ENCODE measurements around the gene SRP54. TPM values are rescaled to one million over a fixed set of nuclear protein-coding genes. Genes with fewer than 3 reads are reported as not detected.

Gene SRP54
- total and polyA plus RNA-seq, 2 donors (not counting 1 experiment from before 2014, with no cell fraction given), result 71.5 to 93.9 TPM

- no peaks in the 10 kb centered on the region for H3K27me3 ChIP-seq (ENCODE audit: control insufficient read depth, insufficient read depth, low read length)
- H3K4me1 ChIP-seq (ENCODE audit: control insufficient read depth, extremely low read depth, insufficient read depth, low read length), result peaks cover 2% of the 10 kb centered on the region
- no peak overlapping the region for H3K27ac ChIP-seq (ENCODE audit: insufficient read depth, low read length)
- H3K4me3 ChIP-seq (replicated peaks in 1 of 4; ENCODE audit: control extremely low read depth in 1 of 4, insufficient read depth in 1 of 4, low read depth in 3 of 4, low read length in 4 of 4), result no peak overlapping the region
- H3K9ac ChIP-seq (ENCODE audit: insufficient read depth, low read length), result no peak overlapping the region
- H2AFZ ChIP-seq (ENCODE audit: low read length), result no peak overlapping the region
- no peaks in the 10 kb centered on the region for H3K36me3 ChIP-seq (ENCODE audit: control insufficient read depth, insufficient read depth, low read length)
- TF ChIP-seq EZH2 (IDR thresholded peaks at IDR 0.05; ENCODE audit: low read length, missing control alignments) (no peak), CTCF (conservative IDR thresholded peaks at IDR 0.05 in 1 of 2, IDR thresholded peaks at IDR 0.05 in 1 of 2; ENCODE audit: low read depth in 1 of 2, low read length in 2 of 2) (no peak)
- DNase-seq (ENCODE audit: low read depth in 2 of 2), result no peak
- H4K20me1 ChIP-seq (ENCODE audit: control insufficient read depth, extremely low read depth, insufficient read depth, low read length), result no peaks in the 10 kb centered on the region
- H3K79me2 ChIP-seq (ENCODE audit: control insufficient read depth, insufficient read depth, low read length), result peaks cover 13% of the 10 kb centered on the region
- no peaks in the 10 kb centered on the region for H3K9me3 ChIP-seq (ENCODE audit: control insufficient read depth, insufficient read depth, low read depth, low read length)
- no peak overlapping the region for H3K4me2 ChIP-seq (ENCODE audit: extremely low read depth, insufficient read depth, low read length)
Measured at GRCh38 chr14:35043046-35043445, 60.3 kb downstream of the SRP54 start.

DNA sequence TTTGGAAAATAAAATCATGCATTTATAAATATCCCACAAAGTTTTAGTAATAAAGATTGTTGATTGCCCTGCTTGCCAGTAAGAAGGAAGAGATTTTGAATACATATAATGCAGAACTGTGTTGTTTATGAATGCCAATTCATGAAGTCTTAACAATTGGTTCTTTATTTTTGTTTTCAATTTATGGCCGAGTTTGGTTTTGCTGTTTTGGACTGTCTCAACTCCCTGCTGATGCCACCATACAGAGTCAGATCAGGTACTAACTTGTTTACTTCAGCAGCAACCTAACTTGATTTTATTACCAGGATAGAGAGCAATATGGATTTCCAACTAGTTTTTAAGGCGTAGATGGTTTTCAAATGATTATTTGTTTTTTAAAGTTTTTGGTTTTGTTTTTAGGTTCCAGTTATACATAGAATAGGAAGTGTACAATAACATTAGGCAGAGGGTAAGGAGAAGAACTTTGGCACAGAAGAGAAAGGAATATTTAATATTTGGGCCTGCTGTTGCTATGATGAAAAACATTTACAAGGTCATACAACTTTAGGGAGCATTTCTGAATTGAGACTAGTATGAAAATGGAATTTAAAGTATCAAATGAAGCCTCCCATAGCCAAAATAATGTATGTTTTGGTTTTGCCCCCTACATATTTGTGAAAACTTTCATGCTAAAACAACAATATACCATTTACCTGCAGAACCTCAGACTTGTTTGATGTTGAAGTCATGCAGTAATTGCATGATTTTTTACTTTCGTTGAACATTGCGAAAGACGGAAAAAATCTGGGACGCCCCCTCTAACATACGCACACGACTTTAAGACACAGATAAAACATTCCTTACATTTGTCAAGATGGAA, 62.4 kb downstream of the SRP54 start:
- Histone ChIP-seq H3K4me2 (ENCODE audit: extremely low read depth, insufficient read depth, low read length) (peak overlapping the region; percentile 55), H3K9me3 (ENCODE audit: control insufficient read depth, insufficient read depth, low read depth, low read length) (no peaks in the 10 kb centered on the region), H3K9ac (ENCODE audit: insufficient read depth, low read length) (peak overlapping the region; percentile 96), H3K27ac (ENCODE audit: insufficient read depth, low read length) (peak overlapping the region; percentile 82), H4K20me1 (ENCODE audit: control insufficient read depth, extremely low read depth, insufficient read depth, low read length) (no peaks in the 10 kb centered on the region), H2AFZ (ENCODE audit: low read length) (peak overlapping the region; percentile 19), H3K4me1 (ENCODE audit: control insufficient read depth, extremely low read depth, insufficient read depth, low read length) (peaks cover 2% of the 10 kb centered on the region), H3K79me2 (ENCODE audit: control insufficient read depth, insufficient read depth, low read length) (peaks cover 18% of the 10 kb centered on the region), H3K36me3 (ENCODE audit: control insufficient read depth, insufficient read depth, low read length) (peaks cover 2% of the 10 kb centered on the region), H3K4me3 (replicated peaks in 1 of 4; ENCODE audit: control extremely low read depth in 1 of 4, insufficient read depth in 1 of 4, low read depth in 3 of 4, low read length in 4 of 4) (peak overlapping the region; percentile 59 to 98 (median 88)), H3K27me3 (ENCODE audit: control insufficient read depth, insufficient read depth, low read length) (no peaks in the 10 kb centered on the region)
- peak in 1 of 2 donors; percentile 64 for DNase-seq (ENCODE audit: low read depth in 2 of 2)
- no peak for TF ChIP-seq EZH2 (IDR thresholded peaks at IDR 0.05; ENCODE audit: low read length, missing control alignments)
- no peak for TF ChIP-seq CTCF (conservative IDR thresholded peaks at IDR 0.05 in 1 of 2, IDR thresholded peaks at IDR 0.05 in 1 of 2; ENCODE audit: low read depth in 1 of 2, low read length in 2 of 2)

DNA sequence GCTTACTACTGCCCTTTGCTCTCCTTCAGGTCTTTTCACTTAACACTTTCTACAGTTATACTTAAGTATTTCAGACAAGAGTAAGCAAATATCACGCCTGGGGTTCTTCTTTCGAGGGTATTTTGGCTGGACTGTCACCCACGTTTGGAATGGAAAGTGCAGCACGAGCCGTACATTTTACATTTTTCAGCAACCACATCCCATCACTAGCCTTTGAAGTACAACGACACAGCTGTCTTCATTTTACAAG, 62.9 kb downstream of the SRP54 start:
- H3K4me2 ChIP-seq (ENCODE audit: extremely low read depth, insufficient read depth, low read length), result peak overlapping the region; percentile 55
- H3K36me3 ChIP-seq (ENCODE audit: control insufficient read depth, insufficient read depth, low read length), result peaks cover 2% of the 10 kb centered on the region
- H2AFZ ChIP-seq (ENCODE audit: low read length), result peak overlapping the region; percentile 19
- H4K20me1 ChIP-seq (ENCODE audit: control insufficient read depth, extremely low read depth, insufficient read depth, low read length), result no peaks in the 10 kb centered on the region
- peak overlapping the region; percentile 96 for H3K9ac ChIP-seq (ENCODE audit: insufficient read depth, low read length)
- peaks cover 2% of the 10 kb centered on the region for H3K4me1 ChIP-seq (ENCODE audit: control insufficient read depth, extremely low read depth, insufficient read depth, low read length)
- no peaks in the 10 kb centered on the region for H3K27me3 ChIP-seq (ENCODE audit: control insufficient read depth, insufficient read depth, low read length)
- no peak for TF ChIP-seq CTCF (conservative IDR thresholded peaks at IDR 0.05 in 1 of 2, IDR thresholded peaks at IDR 0.05 in 1 of 2; ENCODE audit: low read depth in 1 of 2, low read length in 2 of 2)
- no peak for TF ChIP-seq EZH2 (IDR thresholded peaks at IDR 0.05; ENCODE audit: low read length, missing control alignments)
- H3K4me3 ChIP-seq (replicated peaks in 1 of 4; ENCODE audit: control extremely low read depth in 1 of 4, insufficient read depth in 1 of 4, low read depth in 3 of 4, low read length in 4 of 4), result peak overlapping the region; percentile 59 to 98 (median 88)
- peak overlapping the region; percentile 82 for H3K27ac ChIP-seq (ENCODE audit: insufficient read depth, low read length)
- H3K79me2 ChIP-seq (ENCODE audit: control insufficient read depth, insufficient read depth, low read length), result peaks cover 18% of the 10 kb centered on the region
- H3K9me3 ChIP-seq (ENCODE audit: control insufficient read depth, insufficient read depth, low read depth, low read length), result no peaks in the 10 kb centered on the region
- DNase-seq (ENCODE audit: low read depth in 2 of 2), result peak in 1 of 2 donors; percentile 48

Measured in fibroblast of lung (primary cell).